Middle frontal gyrus (tissue), 1 donor: ENCODE measurements around the gene LUC7L3.
A peak's percentile ranks its signal among the peaks of the same experiment; 100 is the strongest.

Experiments used
- DNase-seq: peaks from one replicate; pipeline ENCODE4 v3.0.0-alpha.2; 2015; ENCODE audit warnings: low spot score; ENCODE audit errors: extremely low spot score

Gene LUC7L3

DNA sequence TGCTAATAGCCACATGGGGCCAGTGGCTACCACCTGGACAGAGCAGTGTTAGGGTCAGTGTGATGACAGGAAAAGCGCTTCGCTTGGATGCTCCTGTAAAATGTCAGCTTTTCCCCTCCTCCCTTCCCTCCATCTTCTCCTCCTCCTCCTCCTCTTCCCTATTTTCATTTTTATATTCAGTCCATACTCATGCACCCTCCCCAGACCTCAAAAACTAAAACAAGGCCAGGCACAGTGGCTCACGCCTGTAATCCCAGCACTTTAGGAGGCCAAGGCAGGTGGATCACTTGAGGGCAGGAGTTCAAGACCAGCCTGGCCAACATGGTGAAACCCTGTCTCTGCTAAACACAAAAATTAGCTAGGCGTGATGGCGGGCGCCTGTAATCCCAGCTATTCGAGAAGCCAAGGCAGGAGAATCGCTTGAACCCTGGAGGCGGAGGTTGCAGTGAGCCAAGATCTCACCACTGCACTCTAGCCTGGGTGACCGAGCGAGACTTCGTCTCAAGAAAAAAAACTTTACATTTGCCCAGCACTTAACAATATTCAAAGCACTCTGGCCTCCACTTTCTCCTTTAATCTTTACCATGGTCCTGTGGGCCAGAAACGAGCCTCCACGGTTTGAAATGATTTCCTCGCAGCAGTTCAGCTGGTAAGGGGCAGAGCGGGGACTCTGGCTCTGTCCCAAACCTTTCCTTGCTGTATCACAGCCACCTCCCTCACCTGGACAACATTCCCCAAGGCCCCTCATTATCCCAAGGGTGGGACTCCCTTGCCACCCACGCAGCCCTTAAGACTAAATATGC, 33.5 kb upstream of the LUC7L3 start:
- no peak for DNase-seq

DNA sequence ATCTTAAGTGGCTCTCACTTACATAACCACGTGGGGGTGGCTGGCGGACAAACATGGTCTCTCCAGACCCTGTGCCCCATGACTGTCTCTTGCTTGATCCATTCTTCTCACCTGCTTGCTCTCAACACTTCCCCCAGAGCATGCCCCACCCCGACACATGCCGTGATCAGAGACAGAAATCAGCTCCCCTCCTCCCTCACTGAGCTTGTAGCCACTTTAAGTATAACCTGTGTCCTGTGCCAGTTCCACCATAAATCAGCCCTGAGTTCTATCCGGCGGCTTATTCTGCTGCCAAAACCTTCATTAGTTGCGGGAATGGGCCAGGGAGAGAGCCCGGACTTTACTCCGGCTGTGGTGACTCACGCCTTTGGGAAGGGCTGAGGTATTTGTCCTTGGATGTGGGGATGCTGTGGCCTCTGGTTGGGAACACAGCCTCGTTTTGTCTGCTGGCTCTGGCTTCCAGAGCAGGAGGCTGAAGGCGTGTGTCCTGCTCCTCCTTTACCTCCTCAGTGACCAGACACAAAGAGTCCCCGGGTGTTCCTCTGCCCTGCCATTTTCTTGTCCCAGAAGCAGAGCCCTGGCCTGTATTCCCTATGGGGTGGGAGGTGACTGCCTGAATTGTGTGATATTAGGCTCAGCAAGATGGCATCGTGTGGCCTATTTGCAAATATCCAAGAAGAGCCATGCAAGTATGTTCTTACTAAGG, 32.8 kb upstream of the LUC7L3 start:
- DNase-seq, result no peak

DNA sequence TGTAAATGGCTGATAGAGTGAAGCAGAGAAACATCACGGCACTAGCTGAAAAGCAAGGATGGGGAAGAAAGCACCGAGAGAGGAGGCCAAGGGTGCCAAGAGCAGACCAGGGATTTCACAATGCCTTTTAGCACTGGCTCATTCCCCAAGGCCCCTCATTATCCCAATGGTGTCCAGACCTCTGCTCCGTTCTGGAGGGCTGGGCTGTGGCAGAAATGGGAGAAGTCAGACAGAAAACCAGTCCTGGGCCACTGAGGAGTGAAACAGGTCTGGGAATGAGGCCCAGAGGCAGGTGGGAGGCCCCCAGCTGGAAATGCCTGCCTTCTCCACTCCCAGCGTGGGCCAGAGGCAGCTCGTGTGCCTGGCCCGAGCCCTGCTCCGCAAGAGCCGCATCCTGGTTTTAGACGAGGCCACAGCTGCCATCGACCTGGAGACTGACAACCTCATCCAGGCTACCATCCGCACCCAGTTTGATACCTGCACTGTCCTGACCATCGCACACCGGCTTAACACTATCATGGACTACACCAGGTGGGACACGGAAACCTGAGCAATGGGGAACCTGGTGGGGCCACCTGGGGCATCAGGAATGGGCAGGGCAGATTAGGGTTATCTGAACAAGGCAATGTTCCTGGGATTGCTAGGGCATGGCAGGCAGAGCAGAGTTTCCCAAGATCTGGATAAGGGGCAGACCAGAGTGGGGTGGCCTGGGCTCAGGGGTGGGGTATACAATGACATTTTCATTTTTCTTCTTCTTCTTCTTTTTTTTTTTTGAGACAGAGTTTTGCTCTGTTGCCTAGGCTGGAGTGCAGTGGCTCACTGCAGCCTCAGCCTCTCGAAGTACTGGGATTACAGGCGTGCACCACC, 32.0 kb upstream of the LUC7L3 start:
- no peak for DNase-seq

DNA sequence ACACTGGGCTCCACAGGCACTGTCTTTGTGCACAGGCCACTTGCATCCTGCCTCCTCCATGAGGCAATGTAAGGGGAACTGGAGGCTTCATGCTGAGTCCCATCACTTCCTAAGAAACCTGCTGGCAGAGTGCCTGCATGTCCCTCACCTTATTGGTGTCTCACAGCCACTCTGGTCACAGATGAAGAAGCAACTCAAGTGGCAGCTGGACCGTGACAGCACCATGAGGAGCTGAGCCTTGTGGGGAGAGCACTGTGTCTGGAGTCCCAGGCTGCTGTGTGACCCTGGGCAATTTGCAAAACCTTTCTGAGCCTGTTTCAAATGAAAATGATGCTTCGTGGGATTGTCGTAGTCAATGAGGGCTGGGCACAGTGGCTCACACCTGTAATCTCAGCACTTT, 31.2 kb upstream of the LUC7L3 start:
- no peak for DNase-seq

DNA sequence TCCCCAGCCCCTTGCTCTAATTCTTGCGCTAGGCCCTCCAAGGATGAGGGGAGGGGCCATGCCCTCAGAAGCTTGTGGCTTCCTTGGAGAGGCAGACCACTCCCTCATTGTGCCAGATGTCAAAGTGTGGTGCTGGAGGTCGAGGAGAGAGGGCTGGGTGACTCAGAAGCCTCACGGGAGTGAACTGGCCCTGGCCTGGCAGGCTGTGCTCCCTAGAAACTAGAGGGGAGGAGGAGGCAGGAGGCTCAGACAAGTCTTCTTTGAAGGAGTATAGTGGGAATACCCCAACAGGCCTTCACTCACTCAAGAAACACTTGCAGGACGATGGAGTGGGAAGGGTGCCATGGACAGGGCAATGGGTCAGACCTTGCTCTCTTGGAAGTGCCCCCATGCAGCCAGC, 30.2 kb upstream of the LUC7L3 start:
- DNase-seq, result no peak

DNA sequence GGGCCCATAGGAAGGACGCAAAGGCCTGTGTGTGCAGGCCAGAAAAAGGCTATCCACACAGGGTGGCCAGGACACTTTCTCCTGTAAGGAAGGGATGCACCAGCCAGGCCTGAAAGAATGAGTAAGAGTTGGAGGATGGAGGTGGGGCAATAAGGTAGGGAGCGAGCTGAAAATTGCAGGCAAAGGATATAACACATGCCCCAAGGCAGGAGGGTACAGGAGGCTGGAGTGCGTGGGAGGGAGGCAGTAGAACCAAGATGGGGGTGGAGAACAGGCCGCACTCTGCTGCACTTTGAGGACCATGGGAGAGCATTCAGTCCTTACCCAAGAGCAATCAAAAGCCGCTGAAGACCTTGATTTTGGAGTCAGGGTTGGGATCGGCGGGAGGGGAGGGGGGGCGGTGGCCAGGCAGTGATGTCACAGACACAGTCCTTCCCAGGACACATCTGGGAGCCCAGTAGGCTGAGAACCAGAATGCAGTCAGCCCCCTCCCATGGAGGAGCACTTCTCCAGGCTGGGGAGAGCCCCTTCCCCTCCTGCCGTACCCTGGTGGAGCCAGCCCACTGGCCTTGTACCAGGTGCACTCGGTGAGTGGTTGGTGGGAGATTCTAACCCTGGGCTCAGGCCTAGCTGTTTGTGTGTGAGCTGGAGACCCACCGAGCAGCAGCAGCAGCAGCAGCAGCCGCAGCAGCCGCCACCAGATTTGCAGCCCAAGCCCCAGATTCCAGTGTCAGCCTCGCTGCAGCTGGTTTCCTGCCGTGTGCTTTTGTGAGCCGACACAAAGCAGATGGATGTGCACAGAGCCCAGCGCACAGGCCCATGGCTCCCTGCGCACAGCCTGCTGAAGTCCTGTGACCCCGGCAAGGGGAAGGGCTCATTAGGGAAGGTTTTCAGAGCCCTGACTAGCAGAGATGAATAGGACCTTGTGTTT, 29.2 kb upstream of the LUC7L3 start:
- peak; percentile 13 for DNase-seq

DNA sequence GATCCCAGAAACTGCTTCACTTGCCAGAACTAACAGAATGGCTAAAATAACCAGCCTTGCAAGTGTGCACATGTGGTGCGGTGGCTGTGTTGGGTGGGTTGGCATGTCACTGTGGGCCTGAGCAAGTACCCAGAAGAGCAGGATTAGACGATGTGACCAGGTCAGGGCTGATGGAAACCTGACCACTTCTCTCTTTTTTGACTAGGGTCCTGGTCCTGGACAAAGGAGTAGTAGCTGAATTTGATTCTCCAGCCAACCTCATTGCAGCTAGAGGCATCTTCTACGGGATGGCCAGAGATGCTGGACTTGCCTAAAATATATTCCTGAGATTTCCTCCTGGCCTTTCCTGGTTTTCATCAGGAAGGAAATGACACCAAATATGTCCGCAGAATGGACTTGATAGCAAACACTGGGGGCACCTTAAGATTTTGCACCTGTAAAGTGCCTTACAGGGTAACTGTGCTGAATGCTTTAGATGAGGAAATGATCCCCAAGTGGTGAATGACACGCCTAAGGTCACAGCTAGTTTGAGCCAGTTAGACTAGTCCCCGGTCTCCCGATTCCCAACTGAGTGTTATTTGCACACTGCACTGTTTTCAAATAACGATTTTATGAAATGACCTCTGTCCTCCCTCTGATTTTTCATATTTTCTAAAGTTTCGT, 28.4 kb upstream of the LUC7L3 start:
- DNase-seq, result no peak

DNA sequence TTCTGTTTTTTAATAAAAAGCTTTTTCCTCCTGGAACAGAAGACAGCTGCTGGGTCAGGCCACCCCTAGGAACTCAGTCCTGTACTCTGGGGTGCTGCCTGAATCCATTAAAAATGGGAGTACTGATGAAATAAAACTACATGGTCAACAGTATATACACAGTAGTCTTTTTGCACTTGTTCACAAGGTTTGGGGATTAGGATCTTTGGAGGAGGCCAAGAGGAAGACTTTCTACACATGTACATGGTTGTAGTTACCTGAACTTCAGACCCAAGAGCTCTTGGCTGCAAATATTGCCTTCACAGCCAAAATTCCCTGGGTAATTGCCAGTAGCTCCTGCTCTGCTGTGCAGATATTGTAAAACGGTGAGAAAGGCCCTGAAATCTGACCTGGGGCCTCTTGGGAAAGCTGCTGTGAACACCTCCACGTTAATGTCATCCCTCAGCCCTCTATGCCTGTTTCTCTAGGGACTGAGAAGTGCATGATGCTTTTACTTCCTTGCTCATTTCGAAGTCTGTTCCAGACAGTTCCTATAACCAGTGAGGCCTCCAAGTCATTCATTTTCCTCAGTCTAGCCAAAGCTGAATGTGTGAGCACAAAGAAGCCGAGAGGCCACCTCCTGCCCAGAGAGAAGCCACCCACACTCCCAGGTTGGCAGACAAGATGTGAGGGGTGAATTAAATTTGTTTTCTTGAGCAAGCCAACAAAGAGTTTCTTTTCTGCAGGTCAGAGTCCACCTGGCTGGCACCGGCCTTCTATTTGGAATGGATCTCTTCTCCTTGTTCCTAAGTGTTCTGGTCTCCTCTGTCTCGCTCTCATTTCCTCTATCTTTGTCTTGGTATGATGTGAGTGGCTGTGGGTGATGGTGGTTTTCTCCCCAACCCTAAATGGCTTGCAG, 27.6 kb upstream of the LUC7L3 start:
- DNase-seq, result no peak

DNA sequence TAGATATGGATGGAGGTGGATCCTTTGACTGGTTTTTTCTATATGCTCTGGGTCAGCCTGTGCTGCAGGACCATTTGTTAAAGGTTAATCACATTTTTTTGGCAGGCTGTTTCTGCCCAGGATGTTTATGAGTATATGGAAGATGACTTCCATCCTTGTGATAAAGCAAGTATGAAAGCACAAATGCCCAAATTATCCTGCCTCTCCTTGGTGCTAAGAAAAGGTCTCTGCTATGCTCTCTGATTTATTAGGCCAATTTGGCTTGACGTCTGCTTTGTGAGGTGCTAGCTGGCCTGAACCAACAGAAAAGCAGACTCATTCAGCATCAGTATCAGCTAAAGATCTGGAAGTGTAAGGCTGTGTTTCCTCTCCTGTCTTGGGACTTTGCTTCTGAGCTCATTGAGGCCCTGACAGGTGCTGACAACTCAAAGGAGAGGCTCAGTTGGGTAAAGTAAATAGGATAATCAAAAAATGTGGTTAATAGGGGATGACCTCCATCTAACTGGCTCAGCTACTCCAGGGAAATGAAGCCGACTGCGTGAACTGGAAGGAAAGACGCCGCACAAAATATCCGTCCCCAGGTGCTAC, 26.9 kb upstream of the LUC7L3 start:
- DNase-seq, result no peak

DNA sequence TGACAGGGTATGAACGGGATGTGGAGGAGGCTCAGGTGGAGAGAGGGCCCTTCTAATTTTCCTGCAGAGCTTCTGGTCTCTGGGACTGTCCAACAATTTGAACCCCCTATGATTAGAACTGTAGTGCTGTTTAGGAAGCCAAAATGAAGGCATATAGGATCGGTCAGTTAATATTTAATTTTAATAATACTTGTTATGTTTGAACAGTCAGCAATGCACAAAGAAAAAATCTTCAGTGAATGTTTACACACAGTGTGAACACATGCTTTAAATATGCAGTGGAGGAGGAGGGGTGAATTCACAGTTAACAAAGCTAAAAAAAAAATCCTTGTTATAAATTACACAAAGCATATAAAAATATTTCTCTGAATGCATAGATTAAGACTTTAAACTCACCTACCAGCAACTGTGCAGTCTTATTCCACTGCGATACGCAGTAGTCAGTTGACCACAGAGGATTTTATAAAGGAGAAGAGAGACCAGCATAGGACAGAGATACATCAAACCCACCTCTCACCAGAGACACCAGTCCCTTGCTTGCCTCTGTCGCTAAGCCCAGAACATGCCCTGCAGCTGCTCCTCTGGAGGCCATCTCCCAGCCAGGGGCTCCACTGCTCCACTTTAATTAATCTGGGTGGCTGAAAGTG, 26.2 kb upstream of the LUC7L3 start:
- no peak for DNase-seq

DNA sequence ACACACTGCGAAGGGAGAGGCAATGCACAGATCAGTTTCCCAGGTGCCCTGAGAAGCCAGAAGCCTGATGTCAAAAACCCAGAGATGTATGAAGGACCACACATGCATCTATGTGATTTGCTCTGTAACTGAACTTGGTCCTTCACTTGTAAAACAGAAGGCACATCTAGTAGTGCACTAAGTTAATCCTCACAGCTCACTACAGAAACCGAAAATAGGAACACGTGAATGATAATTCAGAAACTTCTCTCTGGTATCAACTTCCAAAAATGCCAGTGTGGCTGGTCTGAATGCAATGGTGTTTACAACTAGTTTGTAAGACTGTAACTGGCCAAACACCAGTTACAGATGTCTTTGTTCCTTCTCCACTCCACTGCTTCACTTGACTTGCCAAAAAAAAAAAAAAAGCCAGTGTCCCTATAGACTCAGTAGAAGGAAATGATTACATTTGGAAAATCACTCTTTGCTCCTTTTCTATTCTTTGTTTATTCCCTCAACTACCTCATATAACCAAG, 23.0 kb upstream of the LUC7L3 start:
- no peak for DNase-seq

DNA sequence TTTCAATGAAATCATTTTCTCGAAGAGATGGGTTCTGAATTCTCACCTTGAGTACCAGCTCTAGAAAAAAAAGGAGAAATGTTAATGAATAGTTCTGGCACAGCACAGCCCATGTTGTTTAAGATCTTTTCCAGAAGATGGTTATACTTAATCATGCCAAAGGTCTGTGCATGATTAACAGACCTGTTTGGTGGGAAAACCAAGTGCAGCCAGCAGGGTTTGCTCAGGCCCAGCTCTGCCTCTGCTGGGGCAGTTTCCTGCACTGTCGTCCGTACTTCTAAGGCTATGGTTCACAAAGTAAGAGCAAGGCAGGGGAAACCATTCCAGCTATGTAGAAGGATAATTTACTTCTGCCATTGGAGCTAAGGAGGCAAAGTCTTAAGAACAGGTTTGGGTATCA, 22.3 kb upstream of the LUC7L3 start:
- no peak for DNase-seq

DNA sequence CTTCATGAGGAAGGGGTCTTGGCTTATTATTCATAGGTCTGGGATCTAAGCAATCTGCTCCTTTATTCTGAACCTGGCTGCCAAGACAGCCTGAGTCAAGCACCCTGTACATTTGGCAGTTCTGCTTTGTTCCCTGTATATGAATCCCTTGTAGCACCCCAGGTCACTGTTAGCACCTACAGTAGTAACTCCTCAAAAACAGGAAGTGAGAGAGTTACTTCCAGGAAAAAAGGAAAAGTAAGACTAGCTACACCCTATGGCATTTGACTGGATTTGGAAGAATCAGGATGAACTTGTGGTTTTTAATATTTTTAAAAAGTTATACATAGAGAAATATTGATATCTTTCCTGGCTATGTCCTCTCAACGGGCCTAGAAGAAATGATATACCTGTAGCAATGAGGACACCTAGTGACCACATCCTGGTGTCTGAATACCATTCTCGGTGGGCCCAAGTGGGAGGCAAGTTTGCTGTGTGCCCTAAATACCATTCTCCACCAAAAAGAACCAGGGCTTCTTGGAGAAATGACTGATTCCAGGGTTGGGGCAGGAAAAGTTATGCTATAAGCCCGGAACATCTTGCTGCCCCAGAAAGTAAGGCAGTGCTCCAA, 21.6 kb upstream of the LUC7L3 start:
- DNase-seq, result no peak

DNA sequence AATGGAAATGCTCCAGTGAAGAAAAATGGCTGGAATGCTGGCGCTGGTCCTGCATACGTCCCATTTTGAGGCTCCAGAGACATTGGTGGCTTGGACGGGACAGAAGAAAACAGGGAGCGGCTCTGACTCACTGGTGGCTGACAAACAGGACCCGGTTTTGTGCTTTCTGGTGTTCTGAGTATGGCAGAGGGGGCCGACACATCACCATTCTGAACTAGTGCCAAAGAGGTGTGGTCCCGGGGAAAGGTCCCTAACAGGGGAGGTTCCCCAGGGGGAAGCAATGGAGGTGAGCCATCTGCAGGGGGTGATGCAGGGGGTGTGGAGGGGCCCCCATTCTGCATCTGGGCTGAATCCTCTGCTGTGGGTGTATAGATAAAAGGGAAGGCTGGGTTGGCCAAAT, 20.0 kb upstream of the LUC7L3 start:
- DNase-seq, result no peak

DNA sequence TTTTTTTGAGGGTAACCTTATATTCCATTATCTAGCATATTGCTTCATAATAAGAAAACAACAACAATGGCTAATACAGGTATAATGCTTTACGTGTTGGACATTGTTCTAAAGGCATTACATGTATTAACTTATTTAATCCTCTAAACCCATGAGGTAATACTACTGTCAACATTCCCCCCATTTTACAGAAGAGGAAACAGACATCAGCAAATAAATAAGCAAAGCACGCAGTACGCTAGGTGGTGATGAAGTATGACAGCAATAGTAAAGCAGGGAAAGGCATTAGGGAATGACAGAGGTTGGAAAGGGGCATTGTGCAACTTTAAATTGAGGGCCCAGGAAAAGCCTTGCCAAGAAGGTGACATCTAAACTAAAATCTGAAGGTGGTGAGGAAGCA, 16.2 kb upstream of the LUC7L3 start:
- no peak for DNase-seq

DNA sequence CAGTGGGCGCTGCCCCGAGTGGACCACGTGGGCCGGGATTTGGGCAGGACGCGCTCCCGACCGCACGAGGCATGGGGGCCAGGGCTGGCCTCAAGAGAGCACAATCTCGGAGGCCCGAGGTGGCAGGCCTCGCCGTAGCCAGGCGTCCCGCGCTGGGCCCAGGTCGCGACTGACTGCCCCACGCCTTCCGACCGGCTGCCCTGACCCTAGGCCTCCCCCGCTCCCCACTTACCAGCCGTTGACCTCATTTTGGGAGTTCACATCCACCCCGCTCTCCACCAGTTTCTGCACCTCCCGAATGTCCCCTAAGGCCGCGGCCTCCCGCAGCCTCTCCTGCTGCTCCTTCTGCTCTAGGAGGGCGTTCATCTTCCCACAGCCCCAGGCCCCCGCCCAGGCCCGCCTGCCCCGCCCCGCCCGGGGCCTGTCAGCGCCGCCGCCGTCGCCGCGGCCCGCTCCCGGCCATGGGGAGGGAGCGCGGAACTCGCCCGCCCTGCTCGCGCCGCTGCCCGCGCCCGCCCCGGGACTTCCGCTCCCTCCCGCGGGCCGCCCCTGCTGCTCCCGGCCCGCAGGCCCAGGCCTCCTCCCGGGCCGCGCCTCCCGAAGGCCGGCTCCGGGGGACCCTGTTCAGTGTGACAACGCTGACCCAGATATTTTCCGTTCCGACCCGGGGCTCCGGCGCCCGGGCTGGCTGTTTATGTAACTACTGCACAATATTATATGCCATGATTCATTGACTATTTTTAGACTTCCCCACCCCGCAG, 11.9 kb upstream of the LUC7L3 start, which contains the start of gene ANKRD40:
Gene ANKRD40 (minus strand): TSS at position 626 of the 761 bp plus-strand sequence. CDS start 260 bp downstream, at position 366.
- DNase-seq, result peak; percentile 86
